Epithelial cell of esophagus (primary cell): ENCODE measurements around the gene SCYL3.

Experiments
- DNase-seq: peaks from one replicate; pipeline ENCODE4 v3.0.0; 2010; ENCODE audit warnings: low read depth
- H3K4me3 ChIP-seq: 2 replicates; pipeline ENCODE4 v1.5.1; 2011; ENCODE audit warnings: mild to moderate bottlenecking, low read length, control low read depth
- TF ChIP-seq, protein P1 (sequence below): IDR thresholded peaks from 2 replicates; pipeline ENCODE4 v1.5.1; 2011; ENCODE audit warnings: low read depth, mild to moderate bottlenecking, low read length, control low read depth, inconsistent platforms; ENCODE audit not compliant: insufficient read depth; ENCODE audit errors: missing control alignments

SCYL3 gene

DNA sequence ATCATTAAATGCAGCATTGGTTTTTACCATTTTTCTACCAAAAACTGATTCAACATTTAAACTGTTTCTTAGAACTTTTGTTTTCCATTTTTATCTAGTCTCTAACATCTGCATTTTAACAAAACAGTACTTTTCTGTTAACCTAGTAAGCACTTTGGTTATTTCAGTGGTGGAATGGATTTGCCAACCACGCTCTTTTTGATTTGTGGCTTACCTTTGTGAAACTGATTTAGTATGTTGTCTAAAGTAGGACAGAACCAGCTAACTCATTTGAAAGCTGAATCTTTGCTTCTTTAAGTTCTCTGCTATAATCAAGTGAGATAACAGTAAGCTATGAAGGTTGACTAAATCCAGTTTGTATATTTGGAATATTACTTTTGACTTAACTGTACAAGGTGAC lies 57.5 kb downstream of the SCYL3 start:
- TF ChIP-seq, protein P1, sequence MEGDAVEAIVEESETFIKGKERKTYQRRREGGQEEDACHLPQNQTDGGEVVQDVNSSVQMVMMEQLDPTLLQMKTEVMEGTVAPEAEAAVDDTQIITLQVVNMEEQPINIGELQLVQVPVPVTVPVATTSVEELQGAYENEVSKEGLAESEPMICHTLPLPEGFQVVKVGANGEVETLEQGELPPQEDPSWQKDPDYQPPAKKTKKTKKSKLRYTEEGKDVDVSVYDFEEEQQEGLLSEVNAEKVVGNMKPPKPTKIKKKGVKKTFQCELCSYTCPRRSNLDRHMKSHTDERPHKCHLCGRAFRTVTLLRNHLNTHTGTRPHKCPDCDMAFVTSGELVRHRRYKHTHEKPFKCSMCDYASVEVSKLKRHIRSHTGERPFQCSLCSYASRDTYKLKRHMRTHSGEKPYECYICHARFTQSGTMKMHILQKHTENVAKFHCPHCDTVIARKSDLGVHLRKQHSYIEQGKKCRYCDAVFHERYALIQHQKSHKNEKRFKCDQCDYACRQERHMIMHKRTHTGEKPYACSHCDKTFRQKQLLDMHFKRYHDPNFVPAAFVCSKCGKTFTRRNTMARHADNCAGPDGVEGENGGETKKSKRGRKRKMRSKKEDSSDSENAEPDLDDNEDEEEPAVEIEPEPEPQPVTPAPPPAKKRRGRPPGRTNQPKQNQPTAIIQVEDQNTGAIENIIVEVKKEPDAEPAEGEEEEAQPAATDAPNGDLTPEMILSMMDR: no peak
- no peak for DNase-seq
- H3K4me3 ChIP-seq: no peak overlapping the region

GRCh38 chr1:169835647-169836046 lies 58.0 kb downstream of the SCYL3 start:
- no peak for DNase-seq
- H3K4me3 ChIP-seq: no peak overlapping the region
- TF ChIP-seq, protein P1: no peak

DNA sequence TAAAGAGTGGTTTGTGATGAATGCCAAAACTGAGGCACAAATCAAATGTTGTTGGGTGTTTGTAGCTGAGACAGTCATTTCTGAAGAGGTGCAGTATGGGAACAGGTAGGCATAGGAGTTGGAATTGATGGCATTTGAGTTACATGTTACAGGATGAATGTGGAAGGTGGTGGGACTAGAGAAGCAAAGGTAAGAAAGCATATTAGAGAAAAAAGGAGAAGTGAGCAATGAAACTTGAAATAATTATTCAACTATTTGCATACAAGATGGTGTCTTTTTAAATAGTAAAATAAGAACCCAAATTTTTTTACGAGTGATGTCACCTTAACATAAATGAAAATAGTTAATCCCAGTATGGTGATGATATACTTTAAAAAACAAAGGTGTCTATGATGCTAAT lies 58.8 kb downstream of the SCYL3 start:
- H3K4me3 ChIP-seq: no peak overlapping the region
- TF ChIP-seq, protein P1: no peak
- DNase-seq: no peak

- H3K4me3 ChIP-seq: no peak overlapping the region
- TF ChIP-seq, protein P1: no peak
- no peak for DNase-seq
Measured at GRCh38 chr1:169833179-169833901, 60.4 kb downstream of the SCYL3 start.

GRCh38 chr1:169829671-169830070 lies 64.0 kb downstream of the SCYL3 start:
- TF ChIP-seq, protein P1: no peak

GRCh38 chr1:169824153-169824552 lies 69.5 kb downstream of the SCYL3 start:
- no peak overlapping the region for H3K4me3 ChIP-seq
- DNase-seq: no peak
- TF ChIP-seq, protein P1: no peak

More at GRCh38 chr1:169829671-169830070, 64.0 kb downstream of the SCYL3 start:
- DNase-seq: no peak
- no peak overlapping the region for H3K4me3 ChIP-seq

- no peak overlapping the region for H3K4me3 ChIP-seq
- TF ChIP-seq, protein P1: no peak
- DNase-seq: no peak
Measured at GRCh38 chr1:169821500-169821899, 72.2 kb downstream of the SCYL3 start.
